Activated CD4-positive, alpha-beta T cell treated with anti-CD3 and anti-CD28 coated beads, Interleukin-2, amount 50 U/mL, for 16 hours (primary cell): ENCODE data around the gene F7.
A peak's percentile ranks its signal among the peaks of the same experiment; 100 is the strongest.

Experiments
- DNase-seq: peaks from one replicate; pipeline ENCODE4 v3.0.0-alpha.2; 2020

F7 gene

GRCh38 chr13:113141601-113141970 lies 36.0 kb downstream of the F7 start:
- DNase-seq, result no peak

GRCh38 chr13:113142876-113143275 lies 37.3 kb downstream of the F7 start:
- no peak for DNase-seq

GRCh38 chr13:113143466-113144254 lies 38.1 kb downstream of the F7 start:
- DNase-seq, result no peak

GRCh38 chr13:113144255-113144629 lies 38.7 kb downstream of the F7 start:
- no peak for DNase-seq

- peak; percentile 17 for DNase-seq
These were observed 39.9 kb downstream of the F7 start for GRCh38 chr13:113145496-113145895.

- DNase-seq, result no peak
These were observed 40.5 kb downstream of the F7 start for GRCh38 chr13:113145911-113146598.

- no peak for DNase-seq
These were observed 41.2 kb downstream of the F7 start for GRCh38 chr13:113146750-113147149.

- no peak for DNase-seq
These were observed 41.6 kb downstream of the F7 start for GRCh38 chr13:113147206-113147605.

- DNase-seq, result no peak
These were observed 42.8 kb downstream of the F7 start for GRCh38 chr13:113148407-113148806.

- no peak for DNase-seq
These were observed 43.4 kb downstream of the F7 start for GRCh38 chr13:113148940-113149503.

GRCh38 chr13:113149711-113150549 lies 44.3 kb downstream of the F7 start:
- no peak for DNase-seq

- no peak for DNase-seq
These were observed 45.2 kb downstream of the F7 start for GRCh38 chr13:113150550-113151365.

GRCh38 chr13:113151745-113152690 lies 46.4 kb downstream of the F7 start:
- DNase-seq, result no peak

- no peak for DNase-seq
These were observed 47.0 kb downstream of the F7 start for GRCh38 chr13:113152691-113152983.

- no peak for DNase-seq
These were observed 47.6 kb downstream of the F7 start for GRCh38 chr13:113152984-113153809.

- peak; percentile 51 for DNase-seq
These were observed 48.5 kb downstream of the F7 start for GRCh38 chr13:113153810-113154748.

- DNase-seq, result no peak
These were observed 49.6 kb downstream of the F7 start for GRCh38 chr13:113155201-113155600.

- no peak for DNase-seq
These were observed 50.5 kb downstream of the F7 start for GRCh38 chr13:113155982-113156655.
